ENCODE data around the gene PTGES2. TPM values are rescaled to one million over a fixed set of nuclear protein-coding genes. Genes with fewer than 3 reads are reported as not detected.

Gene PTGES2
- total and polyA plus RNA-seq, 4 donors = 22.8 to 41.1 (median 31.5) TPM

- Histone ChIP-seq H3K36me3 (ENCODE audit: control insufficient read depth in 4 of 4, insufficient read depth in 3 of 4, low read depth in 1 of 4, low read length in 3 of 4) (peaks cover 15 to 45% (median 32%) of the 10 kb centered on the region in 4 donors), H3K27me3 (ENCODE audit: control insufficient read depth in 4 of 4, insufficient read depth in 4 of 4, low read length in 3 of 4) (no peaks in the 10 kb centered on the region), H3K9ac (ENCODE audit: low read depth in 1 of 2, low read length in 2 of 2) (no peak overlapping the region), H3K4me3 (ENCODE audit: low read depth in 1 of 3, low read length in 3 of 3) (no peak overlapping the region), H3K27ac (ENCODE audit: low read depth in 1 of 2, low read length in 2 of 2) (no peak overlapping the region), H3K9me3 (ENCODE audit: control insufficient read depth in 4 of 4, low read length in 3 of 4) (no peaks in the 10 kb centered on the region), H3K4me1 (ENCODE audit: control insufficient read depth in 4 of 4, insufficient read depth in 4 of 4, low read length in 3 of 4) (no peaks in the 10 kb centered on the region)
- TF ChIP-seq ATF3 (IDR thresholded peaks at IDR 0.05) = no peak
- no peak for TF ChIP-seq NR2F2 (IDR thresholded peaks at IDR 0.05)
- TF ChIP-seq TAF1 (conservative IDR thresholded peaks at IDR 0.05) = no peak
- TF ChIP-seq RAD21 (IDR thresholded peaks at IDR 0.05) = no peak
- TF ChIP-seq RXRA (IDR thresholded peaks at IDR 0.05) = no peak
- TF ChIP-seq FOXA2 (IDR thresholded peaks at IDR 0.05) = no peak
- TF ChIP-seq HNF4A (conservative IDR thresholded peaks at IDR 0.05) = no peak
- TF ChIP-seq CTCF (IDR thresholded peaks at IDR 0.05; ENCODE audit: low read depth, low read length, missing input control) = no peak
- no peak for TF ChIP-seq GABPA (IDR thresholded peaks at IDR 0.05 in 1 of 2, conservative IDR thresholded peaks at IDR 0.05 in 1 of 2)
- TF ChIP-seq FOXA1 (IDR thresholded peaks at IDR 0.05) = no peak
- no peak for TF ChIP-seq SP1 (IDR thresholded peaks at IDR 0.05)
- no peak for TF ChIP-seq REST (IDR thresholded peaks at IDR 0.05)
- no peak for TF ChIP-seq ZBTB33 (IDR thresholded peaks at IDR 0.05)
- TF ChIP-seq JUND (IDR thresholded peaks at IDR 0.05) = no peak
- TF ChIP-seq EGR1 (IDR thresholded peaks at IDR 0.05; ENCODE audit: low read depth in 2 of 2) = no peak
- TF ChIP-seq MAX (IDR thresholded peaks at IDR 0.05) = no peak
- TF ChIP-seq YY1 (IDR thresholded peaks at IDR 0.05) = no peak
- no peak for TF ChIP-seq HNF4G (IDR thresholded peaks at IDR 0.05)
- DNase-seq (ENCODE audit: low spot score) = no peak
- 93% methylated on average over 8 of the region's 8 CpGs for WGBS
Observed at GRCh38 chr9:128169925-128170324, 42.4 kb upstream of the PTGES2 start.
